Smooth muscle cell (in vitro differentiated cells): ENCODE data around the gene TTC9C. TPM values are rescaled to one million over a fixed set of nuclear protein-coding genes. Genes with fewer than 3 reads are reported as not detected.

ENCODE experiments used
- DNase-seq: peaks from one replicate; lab custom pipeline; 2025; ENCODE audit not compliant: unreplicated experiment; lab: John Stamatoyannopoulos, UW
- H2AFZ ChIP-seq: fragments of 200-600 bp; sonication (generic); 2 replicates; pipeline ENCODE4 v1.6.0; 2016; ENCODE audit warnings: antibody characterized with exemption, low read depth, mild to moderate bottlenecking
- H3F3A ChIP-seq: fragments of 200-600 bp; sonication (generic); 2 replicates; pipeline ENCODE4 v1.6.0; 2017; ENCODE audit warnings: antibody characterized with exemption, low read depth
- H3K27ac ChIP-seq: fragments of 200-600 bp; sonication (generic); 2 replicates; pipeline ENCODE4 v1.5.1; 2016; ENCODE audit warnings: low read depth, mild to moderate bottlenecking
- H3K27me3 ChIP-seq: fragments of 200-600 bp; sonication (generic); 2 replicates; pipeline ENCODE4 v1.6.1; 2016; ENCODE audit warnings: low read depth, mild to moderate bottlenecking
- H3K36me3 ChIP-seq: fragments of 200-600 bp; sonication (generic); 2 replicates; pipeline ENCODE4 v1.5.1; 2016; ENCODE audit warnings: low read depth
- H3K4me1 ChIP-seq: fragments of 200-600 bp; sonication (generic); 2 replicates; pipeline ENCODE4 v1.5.1; 2016; ENCODE audit warnings: low read depth
- H3K4me2 ChIP-seq: fragments of 200-600 bp; sonication (generic); 2 replicates; pipeline ENCODE4 v1.6.0; 2016; ENCODE audit warnings: mild to moderate bottlenecking
- H3K4me3 ChIP-seq: fragments of 200-600 bp; sonication (generic); 2 replicates; pipeline ENCODE4 v1.5.1; 2016; ENCODE audit warnings: mild to moderate bottlenecking
- H3K79me2 ChIP-seq: fragments of 200-600 bp; sonication (generic); 2 replicates; pipeline ENCODE4 v1.6.0; 2016; ENCODE audit warnings: low read depth, mild to moderate bottlenecking
- H3K9ac ChIP-seq: fragments of 200-600 bp; sonication (generic); 2 replicates; pipeline ENCODE4 v1.6.0; 2016; ENCODE audit warnings: low read depth
- H3K9me3 ChIP-seq: fragments of 200-600 bp; sonication (generic); replicated peaks from 2 replicates; pipeline ENCODE4 v1.5.1; 2016; ENCODE audit warnings: low read depth
- H4K20me1 ChIP-seq: fragments of 200-600 bp; sonication (generic); 2 replicates; pipeline ENCODE4 v1.6.0; 2016; ENCODE audit warnings: low read depth
- CTCF ChIP-seq: fragments of 200-600 bp; sonication (generic); IDR thresholded peaks from 2 replicates; pipeline ENCODE4 v1.5.1; 2017; ENCODE audit warnings: borderline replicate concordance, mild to moderate bottlenecking, antibody characterized with exemption; ENCODE audit not compliant: insufficient read depth, poor library complexity, severe bottlenecking
- WGBS: methylation state at CpG from one replicate; pipeline ENCODE4 v1.1.7; 2016; ENCODE audit warnings: low lambda C conversion rate; 5-methylcytosine and 5-hydroxymethylcytosine counted together
- polyA plus RNA-seq: library from polyadenylated mRNA; unstranded; fragments of >200 nt; fragmentation: Nextera tagmentation; extraction: Ambion mirVana; gene quantifications from 2 replicates; pipeline ENCODE4 v1.2.1, GENCODE V29; 2016
- total RNA-seq: library from RNA; depleted of rRNA; stranded (reverse); fragments of >200 nt; gene quantifications from 2 replicates; pipeline ENCODE4 v1.2.3, GENCODE V29; 2014

Gene TTC9C
- total and polyA plus RNA-seq, 2 experiments from 2014 or later = 20.1 to 49.3 TPM

GRCh38 chr11:62682518-62682917 lies 45.8 kb upstream of the TTC9C start:
- Histone ChIP-seq H4K20me1 (no peaks in the 10 kb centered on the region), H2AFZ (no peak overlapping the region), H3K79me2 (peaks cover 13% of the 10 kb centered on the region), H3F3A (peaks cover 15% of the 10 kb centered on the region), H3K9ac (no peak overlapping the region), H3K4me3 (no peak overlapping the region), H3K4me2 (no peak overlapping the region), H3K27ac (no peak overlapping the region), H3K36me3 (no peaks in the 10 kb centered on the region), H3K4me1 (peaks cover 7% of the 10 kb centered on the region), H3K27me3 (no peaks in the 10 kb centered on the region), H3K9me3 (no peaks in the 10 kb centered on the region)
- DNase-seq = no peak
- 94% methylated on average over 7 of the region's 7 CpGs for WGBS
- TF ChIP-seq CTCF = no peak

- Histone ChIP-seq H3K9ac (no peak overlapping the region), H3K4me2 (no peak overlapping the region), H3K79me2 (no peaks in the 10 kb centered on the region), H2AFZ (no peak overlapping the region), H3K27ac (no peak overlapping the region), H4K20me1 (no peaks in the 10 kb centered on the region), H3K27me3 (no peaks in the 10 kb centered on the region), H3K4me3 (no peak overlapping the region), H3K36me3 (no peaks in the 10 kb centered on the region), H3K9me3 (no peaks in the 10 kb centered on the region), H3F3A (no peaks in the 10 kb centered on the region), H3K4me1 (no peaks in the 10 kb centered on the region)
- no peak for TF ChIP-seq CTCF
- no peak for DNase-seq
- WGBS = 88% methylated on average over 73 of the region's 74 CpGs
Measured at GRCh38 chr11:62687508-62688396, 40.5 kb upstream of the TTC9C start.

GRCh38 chr11:62688491-62688890 lies 39.8 kb upstream of the TTC9C start:
- H2AFZ ChIP-seq = no peak overlapping the region
- H3K4me3 ChIP-seq = no peak overlapping the region
- no peak overlapping the region for H3K4me2 ChIP-seq
- H3K27me3 ChIP-seq = no peaks in the 10 kb centered on the region
- H3K36me3 ChIP-seq = no peaks in the 10 kb centered on the region
- H3K9me3 ChIP-seq = no peaks in the 10 kb centered on the region
- H3K79me2 ChIP-seq = no peaks in the 10 kb centered on the region
- no peaks in the 10 kb centered on the region for H4K20me1 ChIP-seq
- 43% methylated on average over 1 of the region's 1 CpG for WGBS
- TF ChIP-seq CTCF = no peak
- H3K4me1 ChIP-seq = no peaks in the 10 kb centered on the region
- no peaks in the 10 kb centered on the region for H3F3A ChIP-seq
- no peak for DNase-seq
- no peak overlapping the region for H3K27ac ChIP-seq
- H3K9ac ChIP-seq = no peak overlapping the region
